H1 (cell line): Measurements from ENCODE around the gene RALGAPA1. TPM values are rescaled to one million over a fixed set of nuclear protein-coding genes. Genes with fewer than 3 reads are reported as not detected.

Experiments
- SAP30 ChIP-seq: fragments of 300-600 bp; sonication (generic); IDR thresholded peaks from 2 replicates; pipeline ENCODE4 v1.7.1; 2012; ENCODE audit warnings: low read length, moderate library complexity, mild to moderate bottlenecking, inconsistent platforms; ENCODE audit not compliant: insufficient read depth, insufficient replicate concordance
- SP2 ChIP-seq: IDR thresholded peaks from 2 replicates; pipeline ENCODE4 v1.6.1; 2012; ENCODE audit warnings: mild to moderate bottlenecking, low read length, inconsistent platforms
- SUZ12 ChIP-seq: fragments of 200-600 bp; sonication (generic); IDR thresholded peaks from 2 replicates; pipeline ENCODE4 v1.6.1; 2012; ENCODE audit warnings: mild to moderate bottlenecking, inconsistent platforms, low read length, moderate library complexity, mixed read lengths
- TCF12 ChIP-seq: IDR thresholded peaks from 2 replicates; pipeline ENCODE4 v1.6.1; 2011; ENCODE audit warnings: low read depth, mild to moderate bottlenecking, low read length
- polyA plus RNA-seq, 7 experiments: library from polyadenylated mRNA; depleted of rRNA in 3 of 7; stranded (reverse) in 5 of 7; unstranded in 2 of 7; fragments of >200 nt in 5 of 7; fragments of 200-250 nt in 2 of 7; gene quantifications; 1 replicate in 5 of 7; 2 replicates in 1 of 7; 4 replicates in 1 of 7; pipeline versions ENCODE4 v1.2.1 to v1.2.3, GENCODE V29; 2011 to 2013; ENCODE audit warnings: missing spikeins in 2 of 7, mixed read lengths in 2 of 7
- total RNA-seq: library from RNA; stranded (reverse); fragmentation: NEBNext Ultra II Directional; extraction: Animal tissue kit (Norgen Biotek cat#: 25700); gene quantifications from 2 replicates; pipeline ENCODE4 v1.2.1, GENCODE V29; 2021

Gene RALGAPA1
- total and polyA plus RNA-seq, 2 of the 8 experiments (the other 6 are each of a cell fraction or from before 2014, with no cell fraction given): 4.2 to 26.7 TPM

GRCh38 chr14:35695072-35695471 is 114.0 kb downstream of the RALGAPA1 start (continued):
- no peak for TF ChIP-seq SP2
- TF ChIP-seq TCF12: no peak
- TF ChIP-seq SAP30: no peak
- TF ChIP-seq SUZ12: no peak
